ENCODE measurements around the gene ZNF19.

The ZNF19 gene

DNA sequence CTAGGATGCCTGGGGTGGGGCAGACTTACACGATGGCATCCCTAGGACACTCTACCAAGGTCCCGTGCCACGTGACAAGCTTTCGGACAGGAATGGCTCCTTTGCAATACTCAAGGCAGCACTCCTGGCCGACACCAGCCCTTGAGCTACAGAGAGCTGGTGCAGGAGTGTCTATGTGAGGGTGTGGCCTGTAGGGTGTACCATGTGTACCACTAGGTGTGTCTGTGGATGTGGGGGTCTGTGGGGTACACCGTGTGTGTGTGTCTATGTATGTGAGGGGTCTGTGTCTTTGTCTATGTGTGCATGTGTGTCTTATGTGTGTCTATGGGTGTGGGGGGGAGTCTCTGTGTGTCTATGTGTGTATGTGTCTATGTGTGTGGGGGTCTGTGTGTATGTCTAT lies 45.4 kb downstream of the ZNF19 start:
- in situ Hi-C loops (cut with MboI; ENCODE audit: low sequenced_read_pairs): no loop called here

GRCh38 chr16:71442051-71442440 lies 47.1 kb downstream of the ZNF19 start, which contains the start of gene TLE7:
Gene TLE7 (minus strand): TSS chr16:71442054. CDS start chr16:71433324, 8,730 bp downstream.
- in situ Hi-C loops (cut with MboI; ENCODE audit: low sequenced_read_pairs): no loop called here

DNA sequence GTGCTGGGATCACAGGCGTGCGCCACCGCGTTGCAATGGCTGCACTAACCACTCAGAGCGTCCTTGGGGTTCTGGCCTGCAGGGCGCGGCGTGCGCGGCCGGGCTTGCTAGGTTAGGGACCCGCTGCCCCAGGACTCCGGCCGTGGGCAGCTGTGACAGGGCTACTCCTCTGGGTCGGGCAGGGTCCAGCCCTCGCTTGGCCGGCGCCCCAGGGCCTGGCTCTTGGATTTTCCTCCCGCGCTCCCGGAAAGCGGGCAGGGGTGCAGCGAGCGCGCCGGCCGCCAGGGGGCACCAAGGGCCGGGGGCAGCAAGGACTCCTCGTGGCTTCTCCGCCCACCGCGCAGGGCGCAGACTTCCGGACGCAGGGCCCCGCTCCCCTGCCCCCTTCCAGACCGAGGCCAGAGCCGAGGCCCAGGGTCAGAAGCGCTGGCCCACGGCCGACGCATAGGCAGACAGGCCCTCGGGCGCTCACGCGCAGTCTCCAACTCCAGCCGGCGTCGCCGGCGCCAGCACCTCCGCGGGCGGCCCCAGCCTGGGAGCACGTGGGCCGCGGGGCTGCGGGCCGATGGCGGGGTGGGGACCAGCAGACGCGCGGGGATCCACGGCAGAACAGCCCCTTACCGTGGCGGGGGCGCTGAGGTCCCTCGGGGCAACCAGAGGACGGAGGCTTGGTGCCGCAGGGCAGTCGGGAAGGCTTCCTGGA lies 47.6 kb downstream of the ZNF19 start:
- in situ Hi-C loops (cut with MboI; ENCODE audit: low sequenced_read_pairs): no loop called here

- in situ Hi-C loops (cut with MboI; ENCODE audit: low sequenced_read_pairs): no loop called here
Measured at GRCh38 chr16:71440669-71441347, 48.3 kb downstream of the ZNF19 start.

- in situ Hi-C loops (cut with MboI; ENCODE audit: low sequenced_read_pairs): no loop called here
Measured at GRCh38 chr16:71439523-71439922, 49.6 kb downstream of the ZNF19 start.

- in situ Hi-C loops (cut with MboI; ENCODE audit: low sequenced_read_pairs): no loop called here
Measured at GRCh38 chr16:71436473-71436872, 52.7 kb downstream of the ZNF19 start.

GRCh38 chr16:71432906-71433305 lies 56.2 kb downstream of the ZNF19 start:
- in situ Hi-C loops (cut with MboI; ENCODE audit: low sequenced_read_pairs): no loop called here

DNA sequence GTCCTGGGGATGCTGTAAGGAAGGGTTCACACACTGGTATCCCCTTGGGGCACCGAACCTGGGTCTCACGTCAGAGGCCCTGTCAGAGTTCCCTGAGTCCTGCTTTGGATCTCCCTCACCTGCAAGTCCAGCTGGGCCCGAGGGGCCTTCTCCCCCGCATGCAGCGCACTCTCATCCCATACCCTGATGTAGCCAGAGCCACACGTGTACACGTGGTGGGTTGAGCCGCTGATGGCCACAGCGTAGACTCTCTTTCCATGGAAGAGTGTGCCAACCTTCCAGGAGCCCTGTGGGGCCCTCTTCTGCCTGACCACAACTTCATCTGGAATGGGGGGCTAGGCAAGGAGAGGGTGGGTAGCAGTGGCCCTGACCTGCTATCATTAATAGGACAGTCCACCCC lies 57.1 kb downstream of the ZNF19 start:
- in situ Hi-C loops (cut with MboI; ENCODE audit: low sequenced_read_pairs): no loop called here

DNA sequence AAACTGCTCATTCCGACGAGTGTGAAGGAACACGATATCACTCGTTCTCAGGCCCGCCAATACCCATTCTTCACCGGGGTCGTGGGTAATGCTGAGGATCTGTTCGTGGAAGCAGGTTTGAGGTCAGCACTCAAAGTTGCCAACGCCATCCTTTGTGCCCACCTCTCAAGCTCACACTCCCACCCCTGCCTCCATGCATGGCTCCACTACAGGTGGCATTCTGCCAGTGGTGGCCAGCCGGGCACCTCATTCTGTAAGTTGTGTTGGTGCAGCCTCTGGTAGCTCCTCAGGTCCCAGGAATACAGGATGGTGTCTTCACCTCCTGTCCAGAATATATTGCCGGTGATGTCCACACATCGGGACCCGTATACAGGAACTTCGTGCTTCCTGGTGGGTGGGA lies 57.9 kb downstream of the ZNF19 start:
- in situ Hi-C loops (cut with MboI; ENCODE audit: low sequenced_read_pairs): no loop called here

DNA sequence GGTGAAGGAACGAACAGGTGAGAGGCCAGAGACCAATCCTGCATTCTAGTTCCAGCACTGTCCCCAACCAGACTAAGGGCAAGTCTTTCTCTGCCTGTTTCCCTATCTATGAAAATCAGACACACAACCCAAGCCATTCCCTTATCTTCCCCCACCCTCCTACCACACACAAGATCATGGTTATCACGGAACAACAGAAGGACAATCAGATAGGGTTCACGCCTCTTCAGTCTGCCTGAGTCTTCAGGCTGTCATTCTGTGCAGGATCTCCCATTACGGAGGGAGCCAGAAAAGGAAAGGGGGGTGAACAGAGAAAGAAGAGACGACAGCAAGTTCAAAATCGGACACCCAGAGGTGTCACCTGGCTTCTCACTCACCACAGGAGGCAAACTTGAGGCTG lies 58.4 kb downstream of the ZNF19 start:
- in situ Hi-C loops (cut with MboI; ENCODE audit: low sequenced_read_pairs): no loop called here

DNA sequence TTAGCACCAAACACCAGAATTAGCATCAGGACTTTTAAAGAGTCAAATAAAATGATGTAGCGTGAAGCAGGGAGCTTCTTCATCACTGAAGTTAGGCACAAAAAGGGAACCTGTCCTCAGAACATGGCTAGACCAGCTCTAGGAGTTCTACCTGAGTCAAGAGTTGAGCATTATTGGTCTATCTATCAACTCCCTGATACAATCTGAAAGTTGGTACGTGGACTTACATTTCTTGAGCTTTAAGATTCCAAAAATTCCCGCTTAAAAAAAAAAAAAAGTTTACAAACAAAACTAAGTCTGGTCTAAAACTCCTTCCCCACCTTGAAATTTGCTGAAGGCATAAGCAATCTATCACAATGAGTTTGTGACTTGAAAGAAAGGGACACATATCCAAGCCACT lies 59.5 kb downstream of the ZNF19 start:
- in situ Hi-C loops (cut with MboI; ENCODE audit: low sequenced_read_pairs): no loop called here

DNA sequence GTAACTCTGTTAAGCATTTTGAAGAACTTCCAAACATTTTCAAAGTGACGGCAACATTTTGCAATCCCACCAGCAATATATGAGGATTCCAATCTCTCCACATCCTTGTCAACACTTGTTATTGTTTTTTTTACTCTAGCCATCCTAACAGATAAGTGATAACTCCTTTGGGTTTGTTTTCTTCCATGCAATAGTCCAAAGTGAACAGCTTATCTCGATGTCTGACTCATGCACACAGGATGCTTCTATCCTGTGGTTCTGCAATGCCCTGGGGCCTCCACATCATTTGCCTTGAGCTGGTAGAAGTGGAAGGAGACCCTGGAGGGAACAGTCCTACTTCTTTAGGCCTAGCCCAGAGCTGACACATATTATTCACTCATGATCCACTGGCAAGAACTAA lies 60.2 kb downstream of the ZNF19 start:
- in situ Hi-C loops (cut with MboI; ENCODE audit: low sequenced_read_pairs): no loop called here

- in situ Hi-C loops (cut with MboI; ENCODE audit: low sequenced_read_pairs): no loop called here
Measured at GRCh38 chr16:71428385-71428784, 60.7 kb downstream of the ZNF19 start.

DNA sequence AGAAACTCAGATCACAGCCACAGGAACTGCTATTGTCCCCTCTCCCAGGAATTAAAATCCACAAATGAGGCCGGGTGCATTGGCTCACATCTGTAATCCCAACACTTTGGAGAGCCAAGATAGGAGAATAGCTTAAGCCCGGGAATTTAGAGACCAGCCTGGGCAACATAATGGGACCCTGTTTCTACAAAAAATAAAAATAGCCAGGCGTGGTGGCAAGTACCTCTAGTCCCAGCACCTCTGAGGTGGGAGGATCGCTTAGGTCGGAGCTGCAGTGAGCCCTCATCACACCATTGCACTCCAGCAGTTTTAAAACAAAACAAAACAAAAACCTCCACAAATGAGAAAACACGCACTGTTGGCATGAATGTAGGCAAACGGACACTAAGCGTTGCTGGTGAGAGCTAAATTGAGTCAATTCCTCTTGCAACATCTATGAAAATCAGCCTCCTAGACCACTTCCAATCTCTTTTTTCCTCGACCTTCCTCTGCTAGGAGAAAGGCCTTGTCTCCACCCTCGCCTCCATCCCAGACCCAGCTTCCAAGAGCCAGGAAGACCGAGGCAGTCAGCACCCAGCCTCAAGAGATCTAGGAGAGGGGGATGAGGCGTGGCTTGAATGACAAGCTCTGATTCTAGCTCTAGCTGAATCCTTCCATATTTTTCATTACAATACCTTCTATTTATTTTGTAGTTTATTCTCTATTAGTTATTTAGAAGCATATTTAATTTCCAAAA lies 62.1 kb downstream of the ZNF19 start:
- in situ Hi-C loops (cut with MboI; ENCODE audit: low sequenced_read_pairs): no loop called here

GRCh38 chr16:71426069-71426879 lies 62.9 kb downstream of the ZNF19 start:
- in situ Hi-C loops (cut with MboI; ENCODE audit: low sequenced_read_pairs): no loop called here

DNA sequence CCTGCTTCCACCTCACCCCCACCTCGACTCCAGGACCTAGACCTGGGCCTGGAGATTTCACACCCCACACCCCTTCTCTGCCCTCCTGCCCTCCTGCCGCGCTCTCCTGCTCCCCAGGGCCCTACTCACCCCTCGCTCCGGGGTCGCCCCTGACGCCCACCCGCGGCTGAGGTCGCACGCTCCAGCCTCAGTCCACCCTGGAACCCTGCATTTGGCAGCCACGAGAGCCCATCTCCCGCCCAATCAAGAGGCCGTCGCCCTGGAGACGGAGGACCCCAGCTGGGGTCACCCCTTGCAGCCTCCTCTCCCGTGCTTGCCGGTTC lies 63.4 kb downstream of the ZNF19 start:
- in situ Hi-C loops (cut with MboI; ENCODE audit: low sequenced_read_pairs): no loop called here

GRCh38 chr16:71424626-71425025 lies 64.5 kb downstream of the ZNF19 start:
- in situ Hi-C loops (cut with MboI; ENCODE audit: low sequenced_read_pairs): no loop called here

- in situ Hi-C loops (cut with MboI; ENCODE audit: low sequenced_read_pairs): no loop called here
Measured at GRCh38 chr16:71423865-71424264, 65.3 kb downstream of the ZNF19 start.
